ENCODE results near the gene RANBP2.
"Not testable (repeated sequence)": the region's sequence is repeated elsewhere in the genome, so short reads cannot be mapped to it uniquely, and the experiment has no call there.

DNA sequence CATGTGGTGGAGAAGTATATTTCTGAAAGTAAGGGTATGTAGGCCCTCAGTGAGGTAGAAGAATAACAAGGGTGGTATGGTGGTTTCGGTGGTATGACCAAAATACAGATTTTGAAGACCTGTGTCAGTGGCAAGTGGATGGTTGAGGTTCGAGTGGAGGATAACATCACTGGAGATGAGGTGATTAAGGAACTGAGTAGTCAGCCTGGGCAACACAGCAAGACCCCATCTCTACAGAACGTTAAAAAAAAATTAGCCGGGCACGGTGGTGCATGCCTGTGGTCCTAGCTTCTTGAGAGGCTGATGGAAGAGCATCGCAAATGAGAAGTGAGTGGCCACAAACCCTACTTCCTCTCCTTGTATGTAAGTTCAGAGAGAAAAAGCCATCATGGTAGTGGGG is 15.4 kb downstream of the RANBP2 start:
- TF ChIP-seq, protein P1, sequence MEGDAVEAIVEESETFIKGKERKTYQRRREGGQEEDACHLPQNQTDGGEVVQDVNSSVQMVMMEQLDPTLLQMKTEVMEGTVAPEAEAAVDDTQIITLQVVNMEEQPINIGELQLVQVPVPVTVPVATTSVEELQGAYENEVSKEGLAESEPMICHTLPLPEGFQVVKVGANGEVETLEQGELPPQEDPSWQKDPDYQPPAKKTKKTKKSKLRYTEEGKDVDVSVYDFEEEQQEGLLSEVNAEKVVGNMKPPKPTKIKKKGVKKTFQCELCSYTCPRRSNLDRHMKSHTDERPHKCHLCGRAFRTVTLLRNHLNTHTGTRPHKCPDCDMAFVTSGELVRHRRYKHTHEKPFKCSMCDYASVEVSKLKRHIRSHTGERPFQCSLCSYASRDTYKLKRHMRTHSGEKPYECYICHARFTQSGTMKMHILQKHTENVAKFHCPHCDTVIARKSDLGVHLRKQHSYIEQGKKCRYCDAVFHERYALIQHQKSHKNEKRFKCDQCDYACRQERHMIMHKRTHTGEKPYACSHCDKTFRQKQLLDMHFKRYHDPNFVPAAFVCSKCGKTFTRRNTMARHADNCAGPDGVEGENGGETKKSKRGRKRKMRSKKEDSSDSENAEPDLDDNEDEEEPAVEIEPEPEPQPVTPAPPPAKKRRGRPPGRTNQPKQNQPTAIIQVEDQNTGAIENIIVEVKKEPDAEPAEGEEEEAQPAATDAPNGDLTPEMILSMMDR (IDR thresholded peaks at IDR 0.05; ENCODE audit: low read depth, low read length) = not testable (repeated sequence)
- not testable (repeated sequence) for TF ChIP-seq EZH2phosphoT487 (IDR thresholded peaks at IDR 0.05; ENCODE audit: low read depth)

All from OCI-LY3 (cell line).